Measurements from ENCODE around the gene REXO4. TPM values are rescaled to one million over a fixed set of nuclear protein-coding genes. Genes with fewer than 3 reads are reported as not detected.

REXO4 gene
- total and polyA plus RNA-seq, 2 of the 4 experiments (the other 2 are of a cell fraction) = 16.1 to 21.8 TPM

GRCh38 chr9:133458643-133459312 is 41.0 kb upstream of the REXO4 start:
- H2BK120ac ChIP-seq (ENCODE audit: low read depth, low read length) = no peak overlapping the region
- peak overlapping the region; percentile 79 for H3K4me2 ChIP-seq (ENCODE audit: low read depth, low read length)
- no peak overlapping the region for H3K9ac ChIP-seq (ENCODE audit: low read depth, low read length)
- ATAC-seq (ENCODE audit: low read depth) = no peak
- H4K8ac ChIP-seq (ENCODE audit: low read depth in 2 of 2, low read length in 2 of 2) = no peak overlapping the region
- no peak for TF ChIP-seq RCOR1 (IDR thresholded peaks at IDR 0.05; ENCODE audit: insufficient replicate concordance, low read length)
- H3K18ac ChIP-seq (ENCODE audit: low read depth, low read length) = no peak overlapping the region
- H3K4me3 ChIP-seq (ENCODE audit: insufficient read depth, low read depth, low read length) = peak overlapping the region; percentile 73; the same call in 1 of the 2 replicates
- peak overlapping the region; percentile 70 for H2AFZ ChIP-seq (replicated peaks; ENCODE audit: low read length, poor library complexity)
- no peak overlapping the region for H3K4ac ChIP-seq (ENCODE audit: low read depth, low read length)
- no peak overlapping the region for H4K5ac ChIP-seq (ENCODE audit: low read depth, low read length)
- H3K4me1 ChIP-seq (ENCODE audit: control insufficient read depth, insufficient read depth, low read length) = peaks cover 7% of the 10 kb centered on the region; the same call in 1 of the 2 replicates
- H3K14ac ChIP-seq (replicated peaks; ENCODE audit: low read depth, low read length) = no peak overlapping the region
- H3K56ac ChIP-seq (ENCODE audit: extremely low read depth, insufficient read depth, low read length) = no peak overlapping the region
- no peak overlapping the region for H2BK20ac ChIP-seq (ENCODE audit: low read depth, low read length)
- no peaks in the 10 kb centered on the region for H3K36me3 ChIP-seq (ENCODE audit: control insufficient read depth, insufficient read depth, low read length)
- intact Hi-C loops (cut with micrococcal nuclease) (loop anchor here (5.0 kb wide), 1 partner anchor 36 kb away; the partner anchor contains the start of gene ADAMTS13), in situ Hi-C loops (cut with MboI; ENCODE audit: low sequenced_read_pairs) (no loop called here), dilution Hi-C loops (cut with HindIII; ENCODE audit: low sequenced_read_pairs, unreplicated experiment) (no loop called here)
- H3K9me3 ChIP-seq (ENCODE audit: control insufficient read depth, insufficient read depth, low read length) = no peaks in the 10 kb centered on the region
- H4K91ac ChIP-seq (ENCODE audit: insufficient read depth, low read depth, low read length) = no peak overlapping the region
- H3K9me1 ChIP-seq (ENCODE audit: insufficient read depth, low read length) = 0 out of 2 replicates have a peak, but pooled peaks cover 4% of the 10 kb centered on the region
- no peak for DNase-seq
- H3K79me1 ChIP-seq (ENCODE audit: low read depth in 1 of 2, low read length in 2 of 2) = peaks cover 0 to 6% of the 10 kb centered on the region in 2 experiments; a peak in 3 of 4 replicates
- POLR2A ChIA-PET (ENCODE audit: unreplicated experiment) = interaction anchor here (0.8 kb wide), 1 partner anchor 14 kb away, joined by 3 read pairs; no protein-coding TSS in a partner anchor
- WGBS, 2 experiments (ENCODE audit: extremely low coverage in 2 of 2, insufficient read length in 1 of 2) = 91% methylated on average over 8 of the region's 16 CpGs; no CpG with 5 or more reads in 1 of the 2 experiments
- no peak overlapping the region for H2AK9ac ChIP-seq (replicated peaks; ENCODE audit: low read depth, low read length, poor library complexity)
- H2BK15ac ChIP-seq (ENCODE audit: low read depth, low read length) = no peak overlapping the region
- H3K27ac ChIP-seq (ENCODE audit: insufficient read depth, low read length) = no peak overlapping the region
- CTCF ChIA-PET = no interaction called here
- H3K23ac ChIP-seq (ENCODE audit: low read depth, low read length) = no peak overlapping the region
- BruUV-seq (replicated peaks) = no TSS peak
- no peaks in the 10 kb centered on the region for H4K20me1 ChIP-seq (ENCODE audit: insufficient read depth, low read length)
- no peak overlapping the region for H2BK5ac ChIP-seq (ENCODE audit: low read depth, low read length, poor library complexity, severe bottlenecking)
- no peaks in the 10 kb centered on the region for H3K27me3 ChIP-seq (ENCODE audit: control insufficient read depth, insufficient read depth, low read length)
- H2AK5ac ChIP-seq (ENCODE audit: low read depth, low read length) = no peak overlapping the region
